Measurements from ENCODE around the gene CCDC170.
"Not testable (repeated sequence)": the region's sequence is repeated elsewhere in the genome, so short reads cannot be mapped to it uniquely, and the experiment has no call there.

CCDC170 gene, protein sequence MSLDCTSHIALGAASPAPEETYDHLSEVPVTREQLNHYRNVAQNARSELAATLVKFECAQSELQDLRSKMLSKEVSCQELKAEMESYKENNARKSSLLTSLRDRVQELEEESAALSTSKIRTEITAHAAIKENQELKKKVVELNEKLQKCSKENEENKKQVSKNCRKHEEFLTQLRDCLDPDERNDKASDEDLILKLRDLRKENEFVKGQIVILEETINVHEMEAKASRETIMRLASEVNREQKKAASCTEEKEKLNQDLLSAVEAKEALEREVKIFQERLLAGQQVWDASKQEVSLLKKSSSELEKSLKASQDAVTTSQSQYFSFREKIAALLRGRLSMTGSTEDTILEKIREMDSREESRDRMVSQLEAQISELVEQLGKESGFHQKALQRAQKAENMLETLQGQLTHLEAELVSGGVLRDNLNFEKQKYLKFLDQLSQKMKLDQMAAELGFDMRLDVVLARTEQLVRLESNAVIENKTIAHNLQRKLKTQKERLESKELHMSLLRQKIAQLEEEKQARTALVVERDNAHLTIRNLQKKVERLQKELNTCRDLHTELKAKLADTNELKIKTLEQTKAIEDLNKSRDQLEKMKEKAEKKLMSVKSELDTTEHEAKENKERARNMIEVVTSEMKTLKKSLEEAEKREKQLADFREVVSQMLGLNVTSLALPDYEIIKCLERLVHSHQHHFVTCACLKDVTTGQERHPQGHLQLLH

DNA sequence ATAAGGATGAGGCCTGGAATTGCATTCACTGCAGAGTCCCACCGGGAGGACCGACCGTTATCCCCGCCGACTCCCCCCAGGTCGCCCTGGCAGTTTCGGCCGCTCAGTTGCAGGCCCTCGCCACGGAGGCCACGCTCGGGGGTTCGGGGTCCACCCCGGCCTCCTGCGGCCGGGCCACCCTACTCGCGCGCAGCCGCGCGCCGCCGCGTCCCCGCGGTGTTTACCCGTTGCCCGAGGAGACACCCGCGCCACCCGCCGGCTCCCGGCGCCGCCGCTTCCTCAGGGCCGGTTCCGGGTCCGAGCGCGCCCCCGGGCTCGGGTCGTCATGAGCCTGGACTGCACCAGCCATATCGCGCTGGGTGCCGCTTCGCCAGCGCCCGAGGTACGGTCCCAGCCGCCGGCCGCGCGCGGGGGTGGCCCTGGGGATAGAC, at the start of gene CCDC170:
Gene CCDC170 (plus strand): TSS at position 214 of the 431 bp plus-strand sequence. CDS start 112 bp downstream, at position 326.
- DNase-seq: no peak

DNA sequence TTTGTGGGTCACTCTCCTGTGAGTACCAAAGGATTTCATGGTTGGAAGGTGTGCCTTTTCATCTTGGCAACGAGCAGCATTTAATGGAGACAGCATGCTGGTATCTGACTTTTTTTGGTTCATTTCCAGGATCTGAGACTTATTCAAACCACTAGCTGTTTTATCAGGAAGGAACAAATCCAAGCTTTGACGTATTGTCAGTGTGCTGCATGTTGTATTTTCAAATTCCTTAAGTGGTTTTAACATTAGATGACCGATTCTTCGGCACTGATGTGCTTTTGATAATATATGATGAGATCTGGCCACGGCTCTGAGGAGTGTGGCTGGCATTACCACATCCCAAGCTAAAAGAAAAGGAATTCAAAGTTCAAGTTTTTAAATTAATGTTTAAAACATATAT, 48.3 kb upstream of the CCDC170 start:
- peak; percentile 45 for DNase-seq

DNA sequence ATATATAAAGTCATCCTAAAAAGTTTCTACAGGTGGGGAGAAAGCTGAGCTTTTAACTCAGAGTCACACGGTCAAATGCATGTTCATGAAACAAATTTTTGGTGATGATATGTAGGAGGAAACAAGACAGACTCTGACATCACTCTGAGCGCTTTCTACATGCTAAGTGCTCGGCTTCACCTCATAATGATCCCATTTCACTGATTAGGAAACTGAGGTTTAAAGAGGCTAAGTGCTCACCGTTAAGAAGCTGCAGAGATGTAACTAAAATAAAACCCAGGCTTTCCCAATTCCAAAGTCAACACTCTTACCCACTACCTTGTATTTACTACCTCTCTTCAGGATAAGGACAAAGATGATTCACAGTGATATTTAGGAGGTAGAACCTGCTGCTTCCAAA, 46.6 kb upstream of the CCDC170 start:
- DNase-seq: no peak

DNA sequence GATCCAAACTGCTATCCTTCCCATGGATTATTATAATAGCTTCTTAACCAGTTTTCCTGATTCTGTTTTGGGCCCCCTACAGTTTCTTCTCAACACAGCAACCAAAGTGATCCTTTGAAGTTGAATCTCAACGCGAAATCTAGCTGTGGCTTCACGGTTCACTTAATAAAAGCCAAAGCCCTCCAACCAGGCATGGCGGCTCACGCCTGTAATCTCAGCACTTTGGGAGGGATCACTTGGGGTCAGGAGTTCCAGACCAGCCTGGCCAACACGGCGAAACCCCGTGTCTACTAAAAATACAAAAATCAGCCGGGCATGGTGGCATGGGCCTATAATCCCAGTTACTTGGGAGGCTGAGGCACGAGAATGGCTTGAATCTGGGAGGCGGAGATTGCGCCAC, 45.2 kb upstream of the CCDC170 start:
- no peak for DNase-seq

GRCh38 chr6:151450928-151451327, 42.9 kb upstream of the CCDC170 start:
- not testable (repeated sequence) for DNase-seq

DNA sequence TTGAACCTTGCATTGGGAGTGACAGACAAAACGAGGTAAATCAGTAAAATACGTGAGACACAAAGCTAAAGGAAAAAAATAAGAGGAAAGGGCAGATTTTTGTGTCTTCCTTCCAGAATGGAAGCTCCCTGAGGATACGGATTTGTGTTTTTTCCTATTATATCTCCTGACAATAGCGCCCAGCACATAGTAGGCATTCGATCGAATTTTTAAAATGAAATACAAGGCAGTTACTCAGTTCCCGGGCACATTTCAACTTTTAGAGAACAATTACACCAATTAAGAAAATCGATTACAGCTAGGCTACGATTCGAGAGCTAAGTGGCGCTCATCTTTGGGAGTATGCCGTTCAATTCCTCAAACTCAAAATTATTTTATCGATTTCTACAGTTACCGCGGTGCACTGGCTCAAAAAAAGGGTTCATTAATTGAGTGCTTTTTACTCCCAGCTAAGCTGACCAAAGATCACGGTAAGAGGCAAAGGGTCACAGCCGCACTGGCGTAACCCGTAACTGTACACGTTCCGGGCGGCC, 42.3 kb upstream of the CCDC170 start:
- no peak for DNase-seq

DNA sequence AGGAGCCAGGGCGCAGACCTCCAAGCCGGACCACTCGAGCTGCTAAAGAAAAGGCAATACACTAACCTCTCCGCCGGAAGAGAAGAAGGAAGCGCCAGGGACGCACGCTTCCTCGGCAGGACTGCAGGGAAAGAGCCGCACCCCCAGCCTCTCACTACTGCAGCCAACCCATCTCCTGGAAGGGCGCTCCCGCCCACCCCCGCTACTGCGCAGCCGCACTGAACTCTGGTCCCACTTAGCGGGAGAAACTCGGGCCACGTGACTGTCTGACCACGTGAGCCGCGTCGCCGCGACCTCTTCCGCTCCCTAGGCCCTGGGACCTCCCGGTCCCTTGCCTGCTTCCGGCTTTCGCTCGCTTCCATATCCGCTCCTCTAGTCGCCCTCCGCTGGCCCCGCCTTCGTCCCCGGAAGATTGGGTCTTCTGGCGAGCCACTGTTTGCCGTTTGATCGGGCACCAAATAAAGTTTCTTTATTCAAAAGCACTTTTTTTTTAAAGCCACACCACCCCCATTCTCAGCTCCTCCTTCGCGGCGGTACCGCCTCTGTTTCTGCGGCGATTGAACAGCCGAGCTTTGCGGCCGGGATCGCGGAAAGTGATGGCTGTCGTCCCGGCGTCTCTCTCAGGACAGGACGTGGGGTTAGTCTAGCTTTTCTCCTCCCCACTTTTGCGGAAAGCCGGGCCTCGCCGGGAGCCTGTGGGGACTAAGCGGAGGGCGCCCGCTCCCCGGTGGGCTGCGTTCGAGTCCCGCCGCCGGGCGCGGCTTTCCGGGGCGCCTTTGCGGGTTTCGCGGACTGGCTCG, 41.7 kb upstream of the CCDC170 start, which contains the start of gene RMND1:
Gene RMND1 (minus strand): TSS at position 177 of the 800 bp plus-strand sequence. CDS start 6,315 bp downstream, outside the sequence.
- peak; percentile 99 for DNase-seq

GRCh38 chr6:151452750-151453427, 40.9 kb upstream of the CCDC170 start:
- DNase-seq: peak; percentile 24

DNA sequence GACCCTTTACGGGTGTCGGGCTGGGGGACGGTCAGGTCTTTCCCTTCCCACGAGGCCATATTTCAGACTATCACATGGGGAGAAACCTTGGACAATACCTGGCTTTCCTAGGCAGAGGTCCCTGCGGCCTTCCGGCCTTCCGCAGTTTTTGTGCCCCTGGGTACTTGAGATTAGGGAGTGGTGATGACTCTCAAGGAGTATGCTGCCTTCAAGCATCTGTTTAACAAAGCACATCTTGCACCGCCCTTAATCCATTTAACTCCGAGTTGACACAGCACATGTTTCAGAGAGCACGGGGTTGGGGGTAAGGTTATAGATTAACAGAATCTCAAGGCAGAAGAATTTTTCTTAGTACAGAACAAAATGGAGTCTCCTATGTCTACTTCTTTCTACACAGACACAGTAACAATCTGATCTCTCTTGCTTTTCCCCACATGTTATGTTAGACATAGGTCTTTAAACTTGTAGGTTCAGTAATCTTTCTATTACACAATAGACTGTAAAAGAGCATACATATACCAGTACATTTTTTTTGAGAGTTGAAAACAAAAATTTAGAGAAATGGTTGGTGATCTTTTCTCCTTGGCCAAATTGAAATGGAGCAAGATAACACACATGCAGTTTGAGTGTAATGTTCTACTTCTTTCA, 37.9 kb upstream of the CCDC170 start:
- DNase-seq: not testable (repeated sequence)

- DNase-seq: no peak
Measured at GRCh38 chr6:151461673-151462072, 32.1 kb upstream of the CCDC170 start.

DNA sequence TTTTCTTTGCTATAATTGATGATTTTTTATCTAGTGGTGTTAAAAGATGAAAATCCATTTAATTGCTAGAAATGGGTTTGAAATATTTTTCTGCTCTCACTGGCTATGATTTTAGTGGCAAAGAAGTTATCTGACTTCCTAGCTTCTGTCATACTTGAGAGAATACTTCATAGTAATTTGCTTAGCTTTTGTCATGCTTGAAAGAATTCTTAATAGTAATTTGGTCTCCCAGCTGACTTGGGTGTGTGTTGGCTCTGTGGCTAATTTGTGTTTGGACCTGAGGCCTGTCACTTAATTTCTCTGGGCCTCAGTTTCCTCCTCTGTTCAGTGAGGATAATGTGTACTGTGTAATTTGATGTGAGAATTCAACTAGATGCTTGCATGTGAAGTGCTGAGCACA, 29.1 kb upstream of the CCDC170 start:
- no peak for DNase-seq

DNA sequence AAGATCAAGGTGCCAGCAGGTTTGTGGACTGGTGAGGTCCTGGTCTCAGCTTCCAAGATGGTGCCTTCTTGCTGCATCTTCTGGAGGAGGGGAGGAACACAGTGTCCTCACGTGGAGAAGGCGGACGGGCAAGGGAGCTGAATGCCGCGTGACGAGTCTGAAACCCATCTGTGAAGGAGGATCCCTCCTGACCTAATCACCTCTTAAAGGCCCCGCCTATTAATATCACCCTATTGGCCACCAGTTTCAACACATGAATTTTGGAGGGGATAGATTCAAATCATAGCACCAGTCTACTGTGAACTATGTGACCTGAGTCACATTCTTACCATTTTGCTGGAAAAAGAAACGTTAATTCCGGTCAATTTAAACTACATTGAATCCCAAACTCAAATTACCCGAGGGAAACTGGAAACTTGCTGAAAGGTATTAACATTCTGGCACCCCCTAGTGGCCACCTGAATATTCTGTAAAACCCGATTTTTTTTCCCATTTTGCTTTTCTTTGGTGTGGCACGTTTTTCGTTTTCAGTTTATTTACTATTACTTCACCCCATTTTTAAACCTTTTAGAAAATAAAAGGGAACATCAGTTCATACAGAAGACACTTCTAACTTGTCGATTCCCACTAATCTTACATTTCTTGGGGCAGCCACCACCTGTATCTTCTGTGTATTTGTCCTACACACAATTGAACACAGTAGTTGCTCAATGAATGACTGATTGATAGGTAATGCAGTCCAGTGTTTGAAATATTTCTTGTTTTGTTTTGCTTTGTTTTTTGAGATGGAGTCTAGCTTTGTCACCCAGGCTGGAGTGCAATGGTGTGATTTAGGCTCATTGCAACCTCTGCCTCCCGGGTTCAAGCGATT, 17.9 kb upstream of the CCDC170 start:
- peak; percentile 60 for DNase-seq

DNA sequence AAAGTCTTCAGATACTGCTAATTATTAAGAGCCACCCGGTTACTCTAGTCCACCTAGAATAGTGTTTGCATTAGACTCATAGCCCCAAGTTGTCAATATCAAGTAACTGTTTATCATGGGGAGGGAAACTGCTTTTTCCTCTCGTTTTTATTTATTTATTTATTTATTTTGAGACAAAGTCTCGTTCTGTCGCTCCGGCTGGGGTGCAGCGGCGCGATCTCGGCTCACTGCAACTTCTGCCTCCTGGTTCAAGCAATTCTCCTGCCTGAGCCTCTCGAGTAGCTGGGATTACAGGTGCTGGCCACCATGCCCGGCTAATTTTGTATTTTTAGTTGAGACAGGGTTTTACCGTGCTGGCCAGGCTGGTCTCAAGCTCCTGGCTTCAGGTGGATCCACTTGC, 16.1 kb upstream of the CCDC170 start:
- DNase-seq: no peak

DNA sequence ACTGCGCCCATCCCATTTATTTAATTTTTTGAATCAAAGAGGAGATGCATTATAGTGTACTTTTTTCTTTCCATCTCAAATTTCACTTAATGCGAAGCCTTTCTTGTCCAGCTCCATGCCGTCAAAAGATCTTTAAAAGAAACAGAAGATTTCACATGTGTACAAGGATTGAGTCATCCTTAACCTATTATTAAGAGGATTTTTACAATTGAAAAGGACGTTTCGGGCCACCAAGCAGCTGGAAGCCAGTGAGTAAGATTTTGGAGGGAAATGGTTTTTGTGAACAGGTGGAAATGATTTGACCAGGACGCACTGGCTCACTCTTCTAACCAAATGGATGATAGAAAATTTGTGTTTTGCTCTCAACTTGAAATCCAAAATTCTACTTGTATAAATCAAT, 15.1 kb upstream of the CCDC170 start:
- no peak for DNase-seq

DNA sequence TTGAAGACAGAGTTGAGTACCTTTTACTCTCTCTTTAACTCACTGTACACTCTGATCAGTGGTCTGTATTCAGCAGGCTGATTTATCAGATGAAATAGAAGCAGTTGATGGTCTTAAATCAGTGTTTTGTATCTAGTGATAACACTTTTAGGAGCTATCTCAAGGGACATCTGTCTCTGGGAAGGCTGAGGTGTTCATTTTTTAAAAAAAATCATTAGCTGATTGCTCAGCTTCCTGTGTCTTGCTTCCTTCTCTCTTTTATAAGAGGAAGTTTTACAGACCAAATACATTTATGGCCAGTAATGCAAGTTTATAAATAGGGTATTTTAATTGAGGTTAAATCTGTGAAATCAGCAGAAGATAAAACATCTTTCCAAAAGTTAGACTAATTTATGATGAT, 12.0 kb upstream of the CCDC170 start:
- DNase-seq: no peak

DNA sequence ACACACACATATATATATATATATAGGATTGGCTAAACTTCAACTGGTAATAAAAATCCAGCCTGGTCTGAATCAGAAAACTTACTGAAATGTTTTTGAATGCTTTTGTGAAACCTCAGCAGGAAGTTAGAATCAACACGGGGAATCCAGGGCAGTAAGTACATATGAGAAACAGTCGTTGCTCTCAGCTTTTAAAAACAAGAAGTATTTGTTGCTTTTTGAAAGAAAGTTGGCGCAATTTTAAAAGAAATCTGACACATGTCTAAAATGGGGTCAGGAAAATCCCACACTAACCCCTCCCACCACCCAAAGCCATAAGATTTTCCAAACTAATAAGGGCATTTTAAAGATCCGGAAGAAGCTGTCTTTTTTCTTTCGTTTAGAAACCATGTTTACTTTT, 11.5 kb upstream of the CCDC170 start:
- no peak for DNase-seq

DNA sequence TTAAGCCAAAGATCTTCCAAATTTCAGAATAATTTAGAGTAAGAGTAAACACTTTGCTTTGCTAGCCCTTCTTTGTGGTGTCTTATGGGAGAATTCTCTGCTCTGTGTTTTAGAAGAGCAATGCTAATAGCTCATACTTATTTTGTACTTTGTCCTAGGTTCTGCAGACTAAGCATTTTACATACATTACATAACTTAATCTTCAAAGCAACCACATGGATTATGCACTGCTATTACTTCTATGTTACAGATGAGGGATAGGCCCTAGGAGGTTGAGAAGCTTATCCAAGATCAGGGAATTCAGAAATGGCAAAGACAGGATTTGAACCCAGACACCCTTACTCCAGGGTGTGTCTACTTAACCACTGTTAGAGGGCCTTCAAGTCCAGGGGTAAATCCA, 9.8 kb upstream of the CCDC170 start:
- DNase-seq: no peak

GRCh38 chr6:151488226-151488625, 5.6 kb upstream of the CCDC170 start:
- no peak for DNase-seq

DNA sequence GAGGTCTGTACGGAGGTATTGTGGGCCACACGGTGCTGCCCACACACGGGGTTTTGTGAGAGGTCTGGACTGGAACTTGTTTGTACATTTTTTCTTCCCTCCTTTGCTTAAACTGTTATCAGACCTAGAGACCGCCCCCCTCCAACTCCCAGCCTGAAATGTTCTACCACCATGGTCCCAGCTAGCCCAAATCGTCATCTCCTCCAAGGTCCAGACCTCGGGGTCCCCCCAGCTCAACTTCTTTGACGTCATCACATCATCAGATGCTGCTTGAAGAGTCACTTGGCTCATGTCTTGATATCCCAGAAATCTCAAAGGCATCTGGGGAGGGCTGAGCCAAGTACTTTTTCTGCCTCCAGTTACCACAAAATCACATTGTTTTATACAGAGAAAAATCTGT, 2.8 kb upstream of the CCDC170 start:
- no peak for DNase-seq

DNA sequence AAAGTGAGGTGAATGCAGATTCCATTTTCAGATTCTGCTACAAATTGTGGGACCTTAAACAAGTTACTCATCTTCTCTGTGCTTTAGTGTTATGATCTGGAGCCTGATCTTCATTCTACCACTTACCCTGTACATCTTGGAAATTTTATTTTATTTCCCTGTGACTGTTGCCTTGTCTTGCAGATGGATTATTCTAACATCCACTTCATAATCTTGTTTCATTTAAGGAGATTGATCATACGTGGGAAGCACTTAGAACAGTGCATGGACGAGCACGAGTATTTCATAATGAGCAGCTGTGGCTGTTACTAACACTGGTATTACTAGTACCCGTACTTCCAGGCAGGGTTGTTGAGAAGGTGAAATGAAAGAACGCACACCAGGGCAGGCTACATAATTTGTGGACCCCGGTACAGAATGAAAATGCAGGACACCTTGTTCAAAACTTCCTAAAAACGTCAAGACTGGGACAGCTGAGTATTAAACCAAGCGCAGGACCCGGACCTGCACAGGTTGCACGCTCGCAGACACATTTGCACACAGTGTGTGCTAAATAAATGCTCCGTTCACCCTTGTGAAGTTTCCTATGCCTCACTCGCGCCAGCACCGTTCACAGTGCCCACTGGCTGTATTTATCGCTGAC, 535 bp upstream of the CCDC170 start:
- DNase-seq: no peak
